Motor neuron (in vitro differentiated cells): ENCODE data around the gene RNU1-4. TPM values are rescaled to one million over a fixed set of nuclear protein-coding genes. Genes with fewer than 3 reads are reported as not detected.
"Not testable (repeated sequence)": the region's sequence is repeated elsewhere in the genome, so short reads cannot be mapped to it uniquely, and the experiment has no call there.

Source experiments
- ATAC-seq, 8 experiments: fragments of 200-7000 bp; cut with Tn5 transposase; replicated peaks in 6 of 8; 2 replicates each; pipeline ENCODE4 v1.8.0; 2021; ENCODE audit warnings: mild to moderate bottlenecking in 8 of 8, moderate library complexity in 8 of 8
- H3K27ac ChIP-seq, 2 donors: fragments of 250-450 bp; sonication (Bioruptor Pico); 2 replicates each; pipeline ENCODE4 v1.9.0; 2021; ENCODE audit warnings: antibody characterized with exemption in 2 of 2, mild to moderate bottlenecking in 2 of 2, moderate library complexity in 1 of 2
- H3K4me1 ChIP-seq, 2 donors: fragments of 250-450 bp; sonication (Bioruptor Pico); replicated peaks in 1 of 2; 2 replicates each; pipeline ENCODE4 v1.6.1; 2021; ENCODE audit warnings: antibody characterized with exemption in 2 of 2, mild to moderate bottlenecking in 2 of 2, moderate library complexity in 1 of 2
- H3K4me3 ChIP-seq, 5 donors: fragments of 250-450 bp; sonication (Bioruptor Pico); 2 replicates each; pipeline ENCODE4 v1.9.0; 2021; ENCODE audit warnings: antibody characterized with exemption in 5 of 5, mild to moderate bottlenecking in 5 of 5, moderate library complexity in 4 of 5
- WGBS, 10 experiments: fragments of 450-650 bp; shearing (Covaris generic); methylation state at CpG; one replicate each; pipeline ENCODE4 v1.0.0; 2022; 5-methylcytosine and 5-hydroxymethylcytosine counted together
- in situ Hi-C, 9 experiments: fragments of 400-800 bp; cut with MboI; loops; one replicate each; pipeline ENCODE4 v1.15.0; 2021; ENCODE audit warnings: low sequenced_read_pairs in 9 of 9, low pct_unique_long_range_greater_than_20kb in 2 of 9; ENCODE audit not compliant: unreplicated experiment in 9 of 9
- total RNA-seq, 8 experiments: library from RNA; unstranded; fragments of 300-600 nt; gene quantifications; 2 replicates each; pipeline versions ENCODE4 v1.2.3 to v1.2.4, GENCODE V29; 2022

RNU1-4 gene
- over 10,000 TPM; 10,501 to 35,099 (median 17,750) TPM for total RNA-seq

GRCh38 chr1:16740047-16740964 is at the start of gene RNU1-4:
Gene RNU1-4, plus strand, starts transcription at chr1:16740516.
- WGBS, 10 experiments: no CpG with 5 or more reads among the region's 46 CpGs
- peak; percentile 99 to 100 (median 100) for ATAC-seq
- H3K27ac ChIP-seq, H3K4me1 ChIP-seq, in situ Hi-C loops, H3K4me3 ChIP-seq: not testable (repeated sequence)

DNA sequence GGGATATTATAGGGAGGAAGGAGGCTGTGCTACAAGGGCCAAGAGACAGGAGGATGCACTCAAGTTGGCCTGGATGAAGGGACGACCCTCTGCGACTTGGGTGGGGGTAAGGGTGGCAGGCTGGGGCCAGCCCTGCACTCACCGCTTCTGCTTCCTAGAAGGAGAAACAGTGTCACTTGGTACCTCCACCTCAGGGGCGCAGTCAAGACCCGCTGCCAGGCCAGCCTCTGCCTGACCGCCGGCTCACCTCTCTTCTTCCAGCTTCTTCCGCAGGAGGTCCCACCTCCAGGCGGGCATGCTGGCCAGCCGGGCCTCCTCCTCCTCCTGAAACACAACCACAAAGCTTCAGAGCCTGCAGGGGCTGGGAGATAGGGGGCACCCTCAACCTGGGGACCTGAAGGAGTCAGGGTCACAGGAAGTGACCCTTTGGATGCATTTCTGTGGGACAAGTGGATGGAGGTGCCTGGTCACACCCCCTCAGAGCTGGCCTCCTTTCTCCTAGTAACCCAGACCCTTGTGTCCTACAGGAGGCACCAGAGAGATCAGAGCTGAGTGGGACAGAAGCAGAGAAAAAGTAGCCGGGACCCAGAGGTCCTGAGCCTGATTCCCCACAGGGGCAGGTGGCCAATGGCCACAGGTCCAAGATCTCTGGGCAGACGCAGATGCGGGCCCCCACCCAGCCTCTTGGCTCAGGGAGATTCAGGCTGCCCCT is 49.2 kb upstream of the RNU1-4 start:
- H3K27ac ChIP-seq, in situ Hi-C loops, ATAC-seq, H3K4me1 ChIP-seq, H3K4me3 ChIP-seq: not testable (repeated sequence)
- WGBS, 10 experiments: no CpG with 5 or more reads among the region's 13 CpGs

DNA sequence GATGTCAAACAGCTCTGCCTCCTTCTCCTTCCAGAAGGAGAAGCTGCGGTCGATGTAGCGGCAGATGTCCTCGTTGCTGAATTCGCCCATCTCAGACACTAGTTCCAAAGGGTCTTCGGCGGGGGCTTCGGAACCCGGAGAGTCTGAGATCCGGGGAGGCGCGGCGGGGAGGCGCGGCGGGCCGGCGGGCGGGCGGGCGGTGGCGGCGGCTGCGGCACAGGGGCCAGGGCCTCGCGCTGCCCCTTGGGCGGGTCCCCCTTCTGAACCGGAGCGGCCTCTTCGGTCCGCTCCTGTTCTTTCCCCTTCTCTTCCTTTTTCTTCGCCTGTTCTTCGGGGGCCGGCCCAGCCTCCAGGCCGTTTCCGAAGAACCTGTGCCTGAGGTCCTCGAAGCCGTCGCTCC is 48.0 kb upstream of the RNU1-4 start:
- H3K27ac ChIP-seq, H3K4me1 ChIP-seq, in situ Hi-C loops, ATAC-seq, H3K4me3 ChIP-seq: not testable (repeated sequence)
- WGBS, 10 experiments: no CpG with 5 or more reads among the region's 39 CpGs

DNA sequence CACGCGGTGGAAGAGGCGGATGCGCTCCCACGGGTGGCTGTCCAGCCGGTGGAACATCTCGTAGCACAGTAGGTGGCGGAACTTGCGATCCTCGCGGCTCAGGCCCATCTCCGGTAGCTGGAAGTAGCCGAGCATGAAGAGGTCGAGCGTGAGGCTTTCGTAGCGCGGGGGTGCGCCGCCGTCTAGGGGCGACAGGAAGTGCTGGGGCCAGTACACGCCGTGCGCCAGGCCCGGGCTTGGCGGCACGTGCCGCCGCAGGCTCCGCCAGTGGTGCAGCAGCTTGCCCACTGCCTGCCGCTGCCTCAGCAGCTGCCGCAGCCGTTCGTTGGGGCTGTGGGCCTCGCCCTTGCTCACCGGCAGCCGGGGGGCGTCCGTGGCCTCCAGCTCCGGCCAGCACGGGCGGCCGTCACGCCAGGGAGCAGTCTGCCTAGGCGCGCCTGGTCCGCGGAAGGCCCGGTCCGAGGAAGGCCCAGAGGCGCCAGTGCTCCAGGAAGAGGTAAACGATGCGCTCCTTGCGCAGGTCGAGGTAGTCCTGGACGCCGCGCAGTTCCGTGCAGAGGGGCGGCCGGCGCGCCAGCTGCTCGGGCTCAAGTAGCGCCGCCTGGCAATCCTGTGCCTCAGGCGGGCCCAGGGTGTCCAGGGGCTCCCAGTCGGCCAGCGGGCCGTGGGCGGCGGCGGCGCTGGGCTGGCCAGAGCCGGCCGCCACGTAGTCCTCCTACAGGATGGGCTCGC is 47.4 kb upstream of the RNU1-4 start:
- in situ Hi-C loops: not testable (repeated sequence)
- WGBS, 10 experiments: no CpG with 5 or more reads among the region's 79 CpGs

GRCh38 chr1:16693449-16694307 is 46.6 kb upstream of the RNU1-4 start:
- H3K4me3 ChIP-seq, H3K4me1 ChIP-seq, H3K27ac ChIP-seq, in situ Hi-C loops: not testable (repeated sequence)
- no CpG with 5 or more reads among the region's 96 CpGs for WGBS, 10 experiments
- ATAC-seq: peak; percentile 52 to 74 (median 64)

More for the DNA sequence above, 47.4 kb upstream of the RNU1-4 start:
- H3K27ac ChIP-seq, H3K4me1 ChIP-seq, H3K4me3 ChIP-seq: not testable (repeated sequence)
- ATAC-seq: peak in 6 of 8 experiments; percentile 0 to 38 (median 8)

DNA sequence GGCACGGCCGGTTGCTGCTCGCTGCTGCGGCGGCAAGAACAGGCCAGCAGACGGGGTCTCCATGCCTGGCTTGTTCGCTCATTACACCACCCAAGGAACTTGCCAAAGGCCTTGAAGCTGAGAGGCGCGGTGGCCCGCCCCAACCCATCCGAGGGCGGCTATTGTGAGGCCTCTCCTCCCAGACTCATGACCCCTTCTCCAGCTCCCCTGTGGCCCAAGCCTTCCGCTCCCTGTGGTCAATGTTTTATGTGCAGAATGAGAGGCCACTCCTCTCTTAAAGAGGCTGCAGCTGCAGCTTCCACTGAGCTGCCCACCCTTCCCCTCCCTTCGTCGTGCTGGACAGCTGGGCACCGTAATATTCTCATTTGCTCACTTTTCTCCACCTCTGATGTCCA is 46.0 kb upstream of the RNU1-4 start:
- ATAC-seq: peak in 7 of 8 experiments; percentile 2 to 55 (median 48)
- H3K4me1 ChIP-seq, H3K4me3 ChIP-seq, in situ Hi-C loops, H3K27ac ChIP-seq: not testable (repeated sequence)
- no CpG with 5 or more reads among the region's 16 CpGs for WGBS, 10 experiments

- H3K4me3 ChIP-seq, in situ Hi-C loops, H3K27ac ChIP-seq, H3K4me1 ChIP-seq, ATAC-seq: not testable (repeated sequence)
- 51% methylated on average over 3 of the region's 33 CpGs; no CpG with 5 or more reads in 9 of the 10 experiments for WGBS, 10 experiments
Observed at GRCh38 chr1:16696507-16697150, 43.7 kb upstream of the RNU1-4 start.

DNA sequence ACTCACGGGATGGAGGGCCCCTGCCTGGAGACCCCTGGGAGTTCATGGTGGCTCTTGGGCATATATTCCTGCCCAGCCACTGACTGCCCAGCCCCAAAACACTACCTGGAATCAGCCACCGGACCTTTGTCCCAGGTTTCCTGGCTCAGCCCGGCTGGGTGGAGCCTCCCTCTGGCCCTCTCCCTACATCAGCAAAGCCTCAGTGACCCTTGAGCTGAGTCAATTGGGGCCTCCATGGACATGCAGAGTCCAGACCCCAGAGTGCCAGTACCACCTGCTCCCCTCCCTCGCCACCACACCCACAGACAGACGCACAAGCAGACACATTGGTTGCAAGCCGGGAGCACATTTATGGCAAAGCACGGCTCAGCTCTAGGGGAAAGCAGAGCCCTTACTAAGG is 43.2 kb upstream of the RNU1-4 start:
- H3K4me1 ChIP-seq, in situ Hi-C loops, ATAC-seq, H3K4me3 ChIP-seq, H3K27ac ChIP-seq: not testable (repeated sequence)
- no CpG with 5 or more reads among the region's 7 CpGs for WGBS, 10 experiments

- in situ Hi-C loops, H3K4me1 ChIP-seq, H3K4me3 ChIP-seq, H3K27ac ChIP-seq: not testable (repeated sequence)
- ATAC-seq: peak in 7 of 8 experiments; percentile 3 to 42 (median 31)
- no CpG with 5 or more reads among the region's 52 CpGs for WGBS, 10 experiments
Observed at GRCh38 chr1:16699440-16699839, 40.9 kb upstream of the RNU1-4 start.

- WGBS, 10 experiments: no CpG with 5 or more reads among the region's 57 CpGs
- in situ Hi-C loops, H3K4me1 ChIP-seq, H3K4me3 ChIP-seq, H3K27ac ChIP-seq: not testable (repeated sequence)
- peak in 1 of 8 experiments; percentile 3 for ATAC-seq
Observed at GRCh38 chr1:16700138-16700895, 40.0 kb upstream of the RNU1-4 start.

DNA sequence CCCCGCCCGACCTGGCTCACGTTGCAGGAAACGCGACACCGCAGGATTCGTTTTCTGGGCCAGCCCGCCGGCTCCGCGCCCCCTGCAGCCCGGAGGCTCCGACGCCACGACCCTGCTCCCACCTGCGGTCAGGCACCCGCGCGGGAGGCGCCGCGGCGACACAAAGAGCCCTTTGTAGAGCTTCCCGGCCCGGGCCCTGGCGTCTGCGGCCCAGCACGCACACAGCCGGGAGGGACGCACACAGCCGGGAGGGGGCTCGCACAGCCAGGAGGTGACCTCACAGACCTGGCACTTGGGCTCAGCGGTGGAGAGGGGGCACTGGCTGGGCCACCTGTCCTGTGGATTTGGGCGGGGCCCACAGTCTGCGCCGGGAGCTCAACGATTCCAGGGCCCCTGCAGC is 39.1 kb upstream of the RNU1-4 start:
- H3K27ac ChIP-seq, H3K4me1 ChIP-seq, in situ Hi-C loops, H3K4me3 ChIP-seq, ATAC-seq: not testable (repeated sequence)
- WGBS, 10 experiments: no CpG with 5 or more reads among the region's 37 CpGs
